Measurements from ENCODE around the gene SEC62.

- TF ChIP-seq CTCF (IDR thresholded peaks at IDR 0.05) (no peak), POLR2A (IDR thresholded peaks at IDR 0.05) (no peak)
These were observed 2.8 kb downstream of the SEC62 start for GRCh38 chr3:169969174-169970095.

Measured in uterus (tissue), 2 donors.